ENCODE measurements around the gene SUN5. TPM values are rescaled to one million over a fixed set of nuclear protein-coding genes. Genes with fewer than 3 reads are reported as not detected.
"Not testable (repeated sequence)": the region's sequence is repeated elsewhere in the genome, so short reads cannot be mapped to it uniquely, and the experiment has no call there.

SUN5 gene
- total RNA-seq, 4 donors from 2014 or later = not detected

- intact Hi-C loops (cut with DNase I) = no loop called here
- H3K4me3 ChIP-seq (replicated peaks in 1 of 3) = no peak overlapping the region
- no peaks in the 10 kb centered on the region for H3K27me3 ChIP-seq
- WGBS, 2 donors = 89 to 90% methylated on average over 4 of the region's 4 CpGs
- no peaks in the 10 kb centered on the region for H3K36me3 ChIP-seq
- no peaks in the 10 kb centered on the region for H3K9me3 ChIP-seq
- no peak overlapping the region for H3K27ac ChIP-seq
- no peaks in the 10 kb centered on the region for H3K4me1 ChIP-seq
- TF ChIP-seq POLR2A (IDR thresholded peaks at IDR 0.05) = no peak
- TF ChIP-seq, protein P1, sequence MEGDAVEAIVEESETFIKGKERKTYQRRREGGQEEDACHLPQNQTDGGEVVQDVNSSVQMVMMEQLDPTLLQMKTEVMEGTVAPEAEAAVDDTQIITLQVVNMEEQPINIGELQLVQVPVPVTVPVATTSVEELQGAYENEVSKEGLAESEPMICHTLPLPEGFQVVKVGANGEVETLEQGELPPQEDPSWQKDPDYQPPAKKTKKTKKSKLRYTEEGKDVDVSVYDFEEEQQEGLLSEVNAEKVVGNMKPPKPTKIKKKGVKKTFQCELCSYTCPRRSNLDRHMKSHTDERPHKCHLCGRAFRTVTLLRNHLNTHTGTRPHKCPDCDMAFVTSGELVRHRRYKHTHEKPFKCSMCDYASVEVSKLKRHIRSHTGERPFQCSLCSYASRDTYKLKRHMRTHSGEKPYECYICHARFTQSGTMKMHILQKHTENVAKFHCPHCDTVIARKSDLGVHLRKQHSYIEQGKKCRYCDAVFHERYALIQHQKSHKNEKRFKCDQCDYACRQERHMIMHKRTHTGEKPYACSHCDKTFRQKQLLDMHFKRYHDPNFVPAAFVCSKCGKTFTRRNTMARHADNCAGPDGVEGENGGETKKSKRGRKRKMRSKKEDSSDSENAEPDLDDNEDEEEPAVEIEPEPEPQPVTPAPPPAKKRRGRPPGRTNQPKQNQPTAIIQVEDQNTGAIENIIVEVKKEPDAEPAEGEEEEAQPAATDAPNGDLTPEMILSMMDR (IDR thresholded peaks at IDR 0.05) = no peak
- DNase-seq = no peak
Measured at GRCh38 chr20:32966382-32966781, 37.9 kb downstream of the SUN5 start.

DNA sequence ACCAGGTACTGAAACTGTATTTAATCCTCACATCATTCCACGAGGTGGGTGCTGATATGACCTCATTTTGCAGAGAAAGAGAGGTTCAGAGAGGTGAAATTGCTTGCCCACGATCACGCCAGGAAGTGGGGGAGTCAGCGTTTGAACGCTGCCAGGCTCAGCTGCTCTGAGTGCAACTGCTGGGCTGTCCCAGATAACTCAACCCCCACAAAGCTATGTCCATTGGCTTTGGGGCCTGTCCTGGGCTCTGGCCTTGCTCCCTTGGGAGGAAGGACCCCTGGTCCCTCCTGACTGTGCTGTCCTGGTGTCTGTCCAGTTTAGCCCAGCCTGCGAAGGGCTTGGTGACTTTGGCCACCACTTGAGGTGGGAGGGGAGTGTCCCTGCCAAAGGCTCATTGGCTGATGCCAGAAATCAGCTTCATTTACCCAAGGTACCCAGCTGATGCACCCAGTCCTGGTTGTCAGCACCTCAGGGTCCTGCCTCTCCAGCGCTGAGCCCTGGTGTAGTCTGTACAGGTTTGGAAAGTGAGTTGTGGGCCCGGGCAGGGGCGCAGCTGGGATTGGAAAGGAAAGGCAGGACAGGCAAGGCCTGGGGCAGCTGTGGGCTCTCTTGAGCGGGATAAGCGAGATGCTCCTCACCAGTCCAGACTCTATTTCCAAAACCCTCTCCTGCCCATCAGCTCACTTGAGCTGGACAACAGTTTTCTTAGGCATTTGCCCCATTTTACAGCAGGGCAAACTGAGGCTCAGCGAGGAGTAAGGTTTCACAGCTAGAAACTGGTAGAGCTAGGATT is 38.5 kb downstream of the SUN5 start:
- intact Hi-C loops (cut with DNase I) = no loop called here
- WGBS, 2 donors = 76 to 79% methylated on average over 10 to 12 of the region's 12 CpGs

DNA sequence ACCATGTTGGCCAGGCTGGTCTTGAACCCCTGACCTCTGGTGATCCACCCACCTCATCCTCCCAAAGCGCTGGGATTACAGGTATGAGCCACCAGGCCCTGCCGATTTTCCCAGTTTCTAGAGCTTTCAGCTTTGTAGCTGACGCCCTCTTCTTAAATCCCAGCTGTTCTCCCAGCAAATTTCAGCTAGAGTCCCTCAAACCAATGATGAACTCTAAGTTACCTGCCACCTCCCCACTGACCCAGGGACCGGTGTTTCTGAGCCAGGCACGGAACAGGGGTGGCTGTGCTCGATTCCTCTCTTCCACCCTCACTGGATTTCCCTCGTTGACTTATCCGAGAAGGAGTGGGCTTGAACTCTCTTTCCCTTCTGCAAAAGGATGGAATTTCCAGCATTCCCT is 39.1 kb downstream of the SUN5 start:
- no peaks in the 10 kb centered on the region for H3K36me3 ChIP-seq
- no peaks in the 10 kb centered on the region for H3K27me3 ChIP-seq
- 71 to 93% methylated on average over 8 of the region's 8 CpGs for WGBS, 2 donors
- intact Hi-C loops (cut with DNase I) = no loop called here
- no peaks in the 10 kb centered on the region for H3K9me3 ChIP-seq
- H3K4me1 ChIP-seq = no peaks in the 10 kb centered on the region
- H3K4me3 ChIP-seq (replicated peaks in 1 of 3) = no peak overlapping the region
- no peak for DNase-seq
- no peak overlapping the region for H3K27ac ChIP-seq
- TF ChIP-seq POLR2A (IDR thresholded peaks at IDR 0.05) = no peak
- TF ChIP-seq, protein P1 (IDR thresholded peaks at IDR 0.05) = no peak

More for the DNA sequence above, 38.5 kb downstream of the SUN5 start:
- no peaks in the 10 kb centered on the region for H3K4me1 ChIP-seq
- TF ChIP-seq POLR2A (IDR thresholded peaks at IDR 0.05) = no peak
- TF ChIP-seq, protein P1 (IDR thresholded peaks at IDR 0.05) = no peak
- H3K27me3 ChIP-seq = no peaks in the 10 kb centered on the region
- no peak for DNase-seq
- H3K36me3 ChIP-seq = no peaks in the 10 kb centered on the region
- H3K4me3 ChIP-seq (replicated peaks in 1 of 3) = no peak overlapping the region
- H3K27ac ChIP-seq = no peak overlapping the region
- no peaks in the 10 kb centered on the region for H3K9me3 ChIP-seq

DNA sequence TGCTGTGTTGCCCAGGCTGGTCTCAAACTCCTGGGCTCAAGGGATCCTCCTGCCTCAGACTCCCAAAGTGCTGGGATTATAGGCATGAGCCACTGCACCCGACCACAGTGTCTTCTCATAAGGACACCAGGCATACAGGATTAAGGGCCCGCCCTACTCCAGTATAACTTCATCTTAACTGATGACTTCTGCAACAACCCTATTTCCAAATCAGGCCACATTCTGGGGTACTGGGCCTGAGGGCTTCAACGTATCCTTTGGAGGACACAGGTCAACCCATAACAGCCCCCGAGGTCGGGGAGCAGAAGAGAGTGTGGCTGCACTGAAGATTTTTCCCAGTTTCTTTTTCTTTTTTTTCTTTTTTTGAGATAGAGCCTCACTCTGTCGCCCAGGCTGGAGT is 39.7 kb downstream of the SUN5 start:
- WGBS, 2 donors = 88 to 95% methylated on average over 6 of the region's 6 CpGs
- Histone ChIP-seq H3K4me3 (replicated peaks in 1 of 3) (no peak overlapping the region), H3K27me3 (no peaks in the 10 kb centered on the region), H3K4me1 (no peaks in the 10 kb centered on the region), H3K9me3 (no peaks in the 10 kb centered on the region), H3K27ac (no peak overlapping the region), H3K36me3 (no peaks in the 10 kb centered on the region)
- DNase-seq = no peak
- TF ChIP-seq, protein P1 (IDR thresholded peaks at IDR 0.05) = no peak
- TF ChIP-seq POLR2A (IDR thresholded peaks at IDR 0.05) = no peak
- intact Hi-C loops (cut with DNase I) = no loop called here

DNA sequence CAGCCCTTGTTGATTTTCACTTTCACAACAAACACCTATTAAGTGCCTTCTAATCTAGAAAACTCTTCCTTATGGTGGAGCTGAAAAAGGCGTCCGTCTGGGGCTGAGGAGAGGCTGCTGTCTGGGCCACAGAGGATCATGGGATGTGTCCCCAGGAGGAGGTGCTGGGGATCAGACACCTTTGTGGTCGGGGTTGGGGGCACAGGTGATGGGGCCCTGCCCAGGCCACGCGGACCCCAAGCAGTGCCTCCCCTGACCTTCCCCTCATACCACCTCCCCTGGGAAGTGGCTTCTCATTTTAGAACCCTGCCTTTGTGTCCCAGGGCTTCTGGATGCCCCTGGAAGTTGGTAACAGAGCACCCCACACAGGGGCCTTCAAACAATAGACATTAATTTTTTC is 41.1 kb downstream of the SUN5 start:
- Histone ChIP-seq H3K4me1 (no peaks in the 10 kb centered on the region), H3K9me3 (no peaks in the 10 kb centered on the region), H3K27ac (no peak overlapping the region), H3K4me3 (replicated peaks in 1 of 3) (no peak overlapping the region), H3K36me3 (no peaks in the 10 kb centered on the region), H3K27me3 (no peaks in the 10 kb centered on the region)
- intact Hi-C loops (cut with DNase I) = no loop called here
- WGBS, 2 donors = 85 to 94% methylated on average over 2 to 5 of the region's 5 CpGs
- TF ChIP-seq, protein P1 (IDR thresholded peaks at IDR 0.05) = no peak
- TF ChIP-seq POLR2A (IDR thresholded peaks at IDR 0.05) = no peak
- DNase-seq = no peak

DNA sequence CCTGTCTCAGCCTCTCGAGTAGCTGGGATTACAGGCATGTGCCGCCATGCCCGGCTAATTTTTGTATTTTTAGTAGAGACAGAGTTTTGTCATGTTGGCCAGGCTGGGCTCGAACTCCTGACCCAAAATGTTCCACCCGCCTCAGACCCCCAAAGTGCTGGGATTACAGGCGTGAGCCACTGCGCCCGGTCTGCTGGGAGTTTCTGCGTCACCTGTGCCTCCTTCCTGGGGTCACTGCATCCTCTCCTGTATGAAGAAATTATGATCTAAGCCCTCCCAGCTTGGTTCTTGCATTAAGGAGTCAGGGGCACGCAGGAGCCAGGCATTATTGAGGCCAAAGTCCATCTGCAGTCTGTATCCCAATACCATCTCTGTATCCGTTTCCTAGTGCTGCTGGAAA is 41.6 kb downstream of the SUN5 start:
- H3K27ac ChIP-seq; H3K27me3 ChIP-seq; H3K4me1 ChIP-seq; DNase-seq; H3K9me3 ChIP-seq; H3K36me3 ChIP-seq; intact Hi-C loops (cut with DNase I); H3K4me3 ChIP-seq (replicated peaks in 1 of 3): not testable (repeated sequence)
- WGBS, 2 donors = 82 to 83% methylated on average over 10 to 11 of the region's 11 CpGs
